ENCODE results near the gene SGK1. TPM values are rescaled to one million over a fixed set of nuclear protein-coding genes. Genes with fewer than 3 reads are reported as not detected.

The SGK1 gene
- total RNA-seq, 1 experiment from 2014 or later, result 7.8 TPM

GRCh38 chr6:134152767-134153485, 165.0 kb downstream of the SGK1 start:
- Mint-ChIP-seq H3K36me3 (ENCODE audit: insufficient read depth in 1 of 3, low read depth in 3 of 3) (no peaks in the 10 kb centered on the region), H3K27me3 (ENCODE audit: low read depth) (no peaks in the 10 kb centered on the region), H3K27ac (no peak overlapping the region; a peak in 1 of 7 replicates), H3K9me3 (no peaks in the 10 kb centered on the region), H3K4me1 (peaks cover 5 to 7% of the 10 kb centered on the region in 2 experiments; a peak in 3 of 4 replicates), H3K4me3 (no peak overlapping the region)
- Histone ChIP-seq H3K9ac (ENCODE audit: extremely low read depth, insufficient read length, low read length) (no peak overlapping the region), H3K79me2 (ENCODE audit: insufficient read depth, low read length) (no peaks in the 10 kb centered on the region; the same call in 1 of the 2 replicates), H2AFZ (ENCODE audit: low read length) (no peak overlapping the region), H2BK20ac (ENCODE audit: low read depth, low read length, poor library complexity, severe bottlenecking) (no peak overlapping the region), H4K20me1 (ENCODE audit: control insufficient read depth, insufficient read depth, insufficient read length) (no peaks in the 10 kb centered on the region), H4K8ac (replicated peaks; ENCODE audit: insufficient read length, low read depth, low read length) (no peak overlapping the region), H3T11ph (ENCODE audit: low read length) (no peak overlapping the region), H2AK5ac (ENCODE audit: insufficient read length, low read length) (no peak overlapping the region), H3K27ac (ENCODE audit: insufficient read length, low read depth, low read length) (no peak overlapping the region), H3K56ac (ENCODE audit: insufficient read length, low read depth, low read length) (no peak overlapping the region), H4K91ac (ENCODE audit: insufficient read length, low read depth, low read length) (no peak overlapping the region), H2BK15ac (ENCODE audit: low read depth, low read length) (no peak overlapping the region), H3K4ac (ENCODE audit: low read depth, low read length) (no peak overlapping the region), H3K23ac (ENCODE audit: insufficient read length, low read depth, low read length) (no peak overlapping the region), H3K79me1 (ENCODE audit: insufficient read depth, low read depth, low read length, poor library complexity, severe bottlenecking) (no peaks in the 10 kb centered on the region), H2BK12ac (ENCODE audit: insufficient read length, low read depth, low read length) (no peak overlapping the region), H3K4me2 (ENCODE audit: insufficient read depth, insufficient read length, low read length) (no peak overlapping the region), H3K9me3 (ENCODE audit: control insufficient read depth, low read depth, low read length) (no peaks in the 10 kb centered on the region), H4K5ac (ENCODE audit: insufficient read length, low read depth, low read length) (peak overlapping the region; percentile 36), H2BK120ac (ENCODE audit: low read depth, low read length, poor library complexity, severe bottlenecking) (no peak overlapping the region), H3K14ac (ENCODE audit: insufficient read depth, low read length) (no peak overlapping the region; the same call in 1 of the 2 replicates), H2BK5ac (ENCODE audit: insufficient read length, low read length) (no peak overlapping the region), H3K27me3 (ENCODE audit: insufficient read depth, low read length) (no peaks in the 10 kb centered on the region), H3K18ac (ENCODE audit: insufficient read length, low read depth, low read length) (no peak overlapping the region), H3K4me1 (ENCODE audit: insufficient read depth, low read length) (no peaks in the 10 kb centered on the region), H3K23me2 (ENCODE audit: insufficient read length, low read depth, low read length, poor library complexity, severe bottlenecking) (no peaks in the 10 kb centered on the region)
- no CpG with 5 or more reads among the region's 8 CpGs for WGBS (ENCODE audit: extremely low coverage, insufficient read length, low lambda C conversion rate)
- DNase-seq, result no peak
- no peak for TF ChIP-seq CTCF (conservative IDR thresholded peaks at IDR 0.05)
